K562 (cell line): Measurements from ENCODE around the gene ARHGAP4. TPM values are rescaled to one million over a fixed set of nuclear protein-coding genes. Genes with fewer than 3 reads are reported as not detected.

Experiments
- CCNT2 ChIP-seq: IDR thresholded peaks from 2 replicates; pipeline ENCODE4 v1.6.1; 2011; ENCODE audit warnings: borderline replicate concordance, low read depth, mild to moderate bottlenecking, moderate library complexity, mixed read lengths, low read length; ENCODE audit not compliant: insufficient read length; ENCODE audit errors: extremely low read depth
- DIDO1 ChIP-seq: fragments of 450-650 bp; IDR thresholded peaks from 2 replicates; pipeline ENCODE4 v1.6.1; 2016; ENCODE audit warnings: low read depth, missing biosample characterization, missing genetic modification characterization
- DMBX1 ChIP-seq: fragments of 250-450 bp; sonication (Bioruptor Pico); IDR thresholded peaks from 2 replicates; pipeline ENCODE4 v1.8.0; 2022; ENCODE audit warnings: inconsistent platforms, mild to moderate bottlenecking, moderate library complexity, borderline replicate concordance
- E4F1 ChIP-seq: fragments of 250-450 bp; sonication (Bioruptor Pico); IDR thresholded peaks from 2 replicates; pipeline ENCODE4 v1.5.0; 2021; ENCODE audit warnings: mild to moderate bottlenecking, borderline replicate concordance
- ETV6 ChIP-seq, 3 experiments: fragments of 150-350 bp in 1 of 3; sonication (generic) in 1 of 3; formaldehyde crosslinking in 1 of 3; IDR thresholded peaks; 2 replicates each; pipeline versions ENCODE4 v1.6.1 to v1.8.0; 2014 to 2022; ENCODE audit warnings: borderline replicate concordance in 2 of 3, low read depth in 2 of 3, antibody characterized with exemption in 1 of 3, low read length in 1 of 3, mild to moderate bottlenecking in 1 of 3, missing genetic modification reagents in 1 of 3
- EZH2 ChIP-seq: IDR thresholded peaks from 2 replicates; pipeline ENCODE4 v1.6.1; 2012; ENCODE audit warnings: low read depth, mild to moderate bottlenecking, inconsistent platforms, low read length, borderline replicate concordance
- FOXA3 ChIP-seq, 2 experiments: fragments of 450-650 bp in 1 of 2; sonication (generic) in 1 of 2; formaldehyde crosslinking; IDR thresholded peaks in 1 of 2; conservative IDR thresholded peaks in 1 of 2; 2 replicates each; pipeline versions ENCODE4 v1.4.0 to v1.8.0; 2020 to 2022; ENCODE audit warnings: mild to moderate bottlenecking in 2 of 2, missing genetic modification reagents in 1 of 2
- NONO ChIP-seq, 2 experiments: fragments of 200-400 bp in 1 of 2; fragments of 450-650 bp in 1 of 2; formaldehyde crosslinking in 1 of 2; IDR thresholded peaks; 2 replicates each; pipeline ENCODE4 v1.6.1; 2017; ENCODE audit warnings: low read depth in 2 of 2, mild to moderate bottlenecking in 2 of 2, moderate library complexity in 2 of 2, low read length in 1 of 2
- PKNOX1 ChIP-seq: fragments of 450-650 bp; IDR thresholded peaks from 2 replicates; pipeline ENCODE4 v1.6.1; 2016
- POLR2AphosphoS5 ChIP-seq: IDR thresholded peaks from 2 replicates; pipeline ENCODE4 v1.6.1; 2011; ENCODE audit warnings: mild to moderate bottlenecking, low read depth, low read length, moderate library complexity; ENCODE audit not compliant: control insufficient read depth, insufficient read depth
- SMARCA4 ChIP-seq: fragments of 450-650 bp; IDR thresholded peaks from 2 replicates; pipeline ENCODE4 v1.6.1; 2016
- TAF1 ChIP-seq: IDR thresholded peaks from 2 replicates; pipeline ENCODE4 v1.6.1; 2011; ENCODE audit warnings: mild to moderate bottlenecking, low read length, moderate library complexity; ENCODE audit not compliant: insufficient read depth, control insufficient read depth, severe bottlenecking; ENCODE audit errors: extremely low read depth
- TEAD1 ChIP-seq, 2 experiments: fragments of 450-650 bp in 1 of 2; sonication (generic) in 1 of 2; formaldehyde crosslinking; IDR thresholded peaks; 2 replicates each; pipeline versions ENCODE4 v1.4.0 to v1.8.0; 2020 to 2022; ENCODE audit warnings: mild to moderate bottlenecking in 2 of 2, missing genetic modification reagents in 1 of 2
- ZBTB11 ChIP-seq, 3 experiments: fragments of 200-800 bp in 1 of 3; fragments of 250-450 bp in 1 of 3; fragments of 450-650 bp in 1 of 3; sonication (Bioruptor Pico) in 1 of 3; sonication (Bioruptor generic) in 1 of 3; formaldehyde crosslinking in 1 of 3; IDR thresholded peaks; 2 replicates each; pipeline versions ENCODE4 v1.6.1 to v1.8.0; 2016 to 2022; ENCODE audit warnings: mild to moderate bottlenecking in 2 of 3, missing genetic modification characterization in 2 of 3, missing compliant biosample characterization in 1 of 3, moderate library complexity in 1 of 3
- ZNF239 ChIP-seq: fragments of 250-450 bp; sonication (Bioruptor Pico); IDR thresholded peaks from 2 replicates; pipeline ENCODE4 v1.4.0; 2020; ENCODE audit warnings: mild to moderate bottlenecking
- ZNF263 ChIP-seq: sonication (generic); formaldehyde crosslinking; IDR thresholded peaks from 2 replicates; pipeline ENCODE4 v1.8.0; 2022; ENCODE audit warnings: mild to moderate bottlenecking, missing genetic modification reagents, borderline replicate concordance
- polyA plus RNA-seq, 8 experiments: library from polyadenylated mRNA; depleted of rRNA in 4 of 8; stranded (reverse) in 5 of 8; unstranded in 3 of 8; fragments of >200 nt; fragmentation: Nextera tagmentation in 2 of 8; fragmentation: Illumina TruSeq in 1 of 8; extraction: Ambion mirVana in 2 of 8; extraction: Trizol in 1 of 8; gene quantifications; 2 replicates each; pipeline versions ENCODE4 v1.2.1 to v1.2.3, GENCODE V29; 2011 to 2014; ENCODE audit warnings: inconsistent platforms in 1 of 8, missing spikeins in 1 of 8
- total RNA-seq, 7 experiments: library from RNA; depleted of rRNA in 6 of 7; stranded (reverse); fragments of >200 nt in 6 of 7; fragmentation: Illumina TruSeq in 2 of 7; extraction: Trizol in 2 of 7; gene quantifications; 2 replicates each; pipeline versions ENCODE4 v1.2.1 to v1.2.3, GENCODE V29; 2011 to 2021; ENCODE audit warnings: low replicate concordance in 1 of 7
- TF ChIP-seq, protein P1 (sequence below), 2 experiments: fragments of 250-450 bp in 1 of 2; fragments of 450-650 bp in 1 of 2; sonication (Bioruptor Pico) in 1 of 2; IDR thresholded peaks; 2 replicates each; pipeline versions ENCODE4 v1.6.1 to v1.8.0; 2016 to 2021; ENCODE audit warnings: mild to moderate bottlenecking in 2 of 2, moderate library complexity in 2 of 2, missing compliant biosample characterization in 1 of 2, missing genetic modification characterization in 1 of 2

Gene ARHGAP4
- total and polyA plus RNA-seq, 9 of the 15 experiments (the other 6 are each of a cell fraction or from before 2014, with no cell fraction given) = 0.30 to 81.8 (median 13.5) TPM

DNA sequence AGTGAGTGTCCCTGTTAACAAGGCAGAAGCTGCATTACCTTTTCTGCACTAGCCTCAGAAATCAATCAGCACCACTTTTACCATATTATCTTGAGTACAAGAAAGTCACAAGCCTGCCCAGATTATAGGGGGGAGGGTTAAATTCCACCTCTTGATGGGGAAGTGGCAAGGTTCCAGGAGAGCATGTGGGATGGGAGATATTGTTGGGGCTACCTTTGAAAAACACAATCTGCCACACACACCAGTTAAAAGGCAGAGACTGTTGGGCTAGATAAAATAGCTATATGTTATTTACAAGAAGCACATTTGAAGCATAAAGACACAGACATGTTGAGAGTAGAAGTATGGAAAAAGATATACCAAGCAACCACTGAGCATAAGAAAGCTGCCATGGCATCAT, 28.2 kb downstream of the ARHGAP4 start (continued):
- TF ChIP-seq TEAD1 (CRISPR knock-in tag; IDR thresholded peaks at IDR 0.05) = peak; percentile 94 to 95
- no peak for TF ChIP-seq DIDO1 (tag)
- no peak; the same call in 1 of the 2 replicates for TF ChIP-seq ZNF263 (CRISPR knock-in tag)
- peak in 1 of 2 experiments; percentile 82; a peak in 1 of 4 replicates for TF ChIP-seq NONO (IDR thresholded peaks at IDR 0.05; ENCODE audit: low read depth in 2 of 2, low read length in 1 of 2)
- no peak for TF ChIP-seq E4F1
- TF ChIP-seq PKNOX1 = peak; percentile 39
- peak in 1 of 2 experiments; percentile 29; a peak in 1 of 4 replicates for TF ChIP-seq FOXA3 (CRISPR knock-in tag; conservative IDR thresholded peaks at IDR 0.05 in 1 of 2, IDR thresholded peaks at IDR 0.05 in 1 of 2)
- peak; percentile 92 for TF ChIP-seq DMBX1 (CRISPR knock-in tag)
- peak; percentile 97 for TF ChIP-seq POLR2AphosphoS5
- peak; percentile 50; the same call in 1 of the 2 replicates for TF ChIP-seq ZNF239
- TF ChIP-seq, protein P1, sequence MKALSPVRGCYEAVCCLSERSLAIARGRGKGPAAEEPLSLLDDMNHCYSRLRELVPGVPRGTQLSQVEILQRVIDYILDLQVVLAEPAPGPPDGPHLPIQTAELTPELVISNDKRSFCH (CRISPR knock-in tag; IDR thresholded peaks at IDR 0.05) = no peak
- TF ChIP-seq, protein P1 (tag; IDR thresholded peaks at IDR 0.05) = peak; percentile 94
- TF ChIP-seq CCNT2 = peak; percentile 92
- peak in 1 of 3 experiments; percentile 87; a peak in 2 of 6 replicates for TF ChIP-seq ZBTB11 (CRISPR knock-in tag; IDR thresholded peaks at IDR 0.05)
- peak in 1 of 2 experiments; percentile 86; a peak in 1 of 4 replicates for TF ChIP-seq ETV6 (IDR thresholded peaks at IDR 0.05; ENCODE audit: borderline replicate concordance in 1 of 2, low read depth in 2 of 2, low read length in 1 of 2)
- no peak for TF ChIP-seq ETV6 (CRISPR knock-in tag; IDR thresholded peaks at IDR 0.05; ENCODE audit: borderline replicate concordance)
- TF ChIP-seq TAF1 = peak; percentile 19
- TF ChIP-seq SMARCA4 = peak; percentile 98
- peak; percentile 83; the same call in 1 of the 2 replicates for TF ChIP-seq EZH2
